Right forelimb (tissue), 1 donor: ENCODE measurements around the gene SORCS2.

Experiments
- DNase-seq: peaks from one replicate; pipeline ENCODE4 v3.0.0-alpha.2; 2018

The SORCS2 gene

GRCh38 chr4:7775396-7775795 is 583.1 kb downstream of the SORCS2 start:
- DNase-seq: no peak

DNA sequence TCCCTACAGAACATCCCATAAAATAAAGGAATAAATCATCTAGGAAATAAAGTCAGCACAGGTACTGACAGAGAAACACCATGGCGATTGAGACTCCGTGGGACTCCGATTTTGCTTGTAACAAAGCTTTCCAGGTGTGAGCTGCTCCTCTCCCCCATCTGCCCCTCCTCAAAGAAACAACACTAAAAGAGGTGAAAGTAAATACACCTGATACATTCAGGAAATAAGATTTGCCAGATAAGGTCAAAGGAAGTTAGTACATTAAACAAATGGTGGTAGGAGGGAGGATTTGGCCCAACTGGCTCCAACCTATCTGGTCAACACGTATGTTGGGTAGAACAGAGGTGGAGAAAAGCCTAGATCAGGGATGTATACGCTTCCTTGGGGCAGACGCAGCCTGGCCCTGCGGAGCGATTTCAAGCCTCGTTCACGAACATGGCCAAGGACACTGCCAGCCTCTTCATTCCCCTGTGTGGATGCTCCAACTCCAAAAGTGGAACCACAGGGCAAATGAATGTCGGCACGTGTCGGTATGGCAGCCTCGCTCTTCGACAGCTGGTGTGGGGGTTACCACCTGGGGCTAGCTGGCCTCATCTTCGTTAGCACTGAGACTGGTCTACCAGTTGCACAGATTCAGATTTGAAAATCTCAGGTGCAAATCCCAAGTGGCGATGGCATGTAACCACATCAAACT is 584.8 kb downstream of the SORCS2 start:
- DNase-seq: no peak

DNA sequence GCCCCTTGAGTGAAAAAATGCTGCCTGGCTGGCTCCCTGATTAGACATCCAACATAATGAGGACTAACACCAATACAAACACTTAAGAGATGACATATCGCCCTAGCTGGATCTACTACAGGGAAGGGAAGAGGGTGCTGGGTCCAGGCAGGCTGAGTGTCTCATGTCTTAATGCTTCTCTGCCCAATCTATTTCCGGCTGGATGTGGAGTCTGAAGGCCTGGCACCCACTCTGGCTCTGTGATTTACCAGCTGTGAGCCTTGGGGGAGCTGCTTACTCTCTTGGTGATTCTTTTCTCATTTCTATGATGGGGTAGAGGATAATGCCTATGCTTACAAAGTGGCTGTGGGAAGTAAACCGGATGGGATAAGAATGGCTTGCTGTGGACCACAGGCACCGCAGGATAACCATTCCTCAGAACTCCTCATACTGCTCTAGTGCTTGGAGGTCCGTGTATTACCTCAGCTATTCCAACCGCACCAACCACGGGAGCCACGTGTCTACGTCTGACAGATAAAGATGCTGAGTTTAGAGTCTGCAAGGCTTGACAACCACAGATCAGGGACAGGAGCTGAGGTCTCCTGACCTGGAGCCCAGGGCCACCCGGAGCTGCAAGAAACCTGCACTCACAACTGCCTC is 585.7 kb downstream of the SORCS2 start:
- DNase-seq: no peak

DNA sequence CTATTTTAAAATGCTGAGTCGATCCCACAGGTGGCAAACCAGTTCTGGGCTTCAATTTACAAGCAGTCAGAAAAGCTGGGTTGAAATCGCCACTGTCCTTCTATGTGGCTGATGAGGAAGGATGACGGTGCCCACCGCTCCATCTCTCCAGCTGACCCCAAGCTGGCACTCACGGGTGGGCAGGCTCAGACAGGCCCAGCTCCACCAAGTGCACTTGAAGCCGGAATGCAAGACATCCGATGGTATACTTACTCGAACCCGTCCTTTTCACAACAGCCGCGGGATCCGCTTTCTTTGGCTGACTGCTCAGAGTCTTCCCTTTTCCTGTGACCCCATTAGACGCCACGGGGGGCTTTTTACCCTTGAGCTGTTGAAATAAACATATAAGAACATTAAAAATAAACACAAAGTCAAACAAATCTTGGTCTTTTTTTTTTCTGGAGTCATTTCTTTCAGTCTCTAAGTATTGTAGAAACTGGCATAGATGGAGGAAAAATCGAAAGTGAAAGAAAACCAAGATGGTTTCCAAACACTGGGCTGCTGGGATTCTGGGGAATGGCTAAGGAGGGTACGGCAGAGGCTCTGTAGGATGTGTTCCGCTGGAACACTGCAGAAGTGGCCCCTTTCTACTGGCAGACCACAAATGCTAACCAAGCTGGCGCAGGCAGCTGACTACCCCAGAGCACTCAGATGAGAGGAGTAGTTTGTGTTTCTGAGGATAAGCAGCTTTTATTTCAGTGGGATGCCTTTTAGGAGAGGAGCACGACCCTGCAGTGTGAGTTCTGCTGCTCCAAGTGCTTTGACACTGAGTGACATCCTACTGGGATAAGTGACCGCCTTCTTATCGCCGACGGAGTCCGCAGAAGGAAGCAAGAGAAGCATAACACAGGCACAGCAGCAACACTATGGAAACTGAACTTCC is 586.4 kb downstream of the SORCS2 start:
- DNase-seq: no peak

GRCh38 chr4:7779432-7779768 is 587.1 kb downstream of the SORCS2 start:
- DNase-seq: no peak

DNA sequence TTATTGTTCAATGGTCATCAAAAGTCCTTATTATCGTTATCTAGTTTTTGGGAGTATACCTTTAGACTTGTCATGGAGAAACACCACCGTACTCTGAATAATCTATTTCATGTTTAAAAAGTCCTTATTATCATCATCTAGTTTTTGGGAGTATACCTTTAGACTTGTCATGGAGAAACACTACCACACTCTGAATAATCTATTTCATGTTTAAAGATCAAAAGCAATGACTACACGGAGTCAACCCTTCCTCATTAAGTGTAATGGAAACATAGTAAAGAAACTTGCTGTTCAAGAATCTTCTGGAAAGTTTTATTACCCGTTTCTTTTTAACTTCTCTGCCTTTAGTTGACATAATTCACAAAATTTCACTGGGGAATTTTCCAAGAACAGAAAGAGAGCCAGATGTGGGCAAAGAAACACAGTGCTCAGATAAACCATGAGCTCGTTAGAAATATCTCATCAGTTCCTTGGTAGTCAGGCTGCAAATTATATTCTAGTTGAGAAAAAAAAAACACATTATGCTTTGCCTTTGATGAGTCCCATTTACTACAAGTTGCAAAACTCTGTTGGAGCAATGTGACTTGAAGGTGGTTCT is 588.5 kb downstream of the SORCS2 start:
- DNase-seq: no peak

DNA sequence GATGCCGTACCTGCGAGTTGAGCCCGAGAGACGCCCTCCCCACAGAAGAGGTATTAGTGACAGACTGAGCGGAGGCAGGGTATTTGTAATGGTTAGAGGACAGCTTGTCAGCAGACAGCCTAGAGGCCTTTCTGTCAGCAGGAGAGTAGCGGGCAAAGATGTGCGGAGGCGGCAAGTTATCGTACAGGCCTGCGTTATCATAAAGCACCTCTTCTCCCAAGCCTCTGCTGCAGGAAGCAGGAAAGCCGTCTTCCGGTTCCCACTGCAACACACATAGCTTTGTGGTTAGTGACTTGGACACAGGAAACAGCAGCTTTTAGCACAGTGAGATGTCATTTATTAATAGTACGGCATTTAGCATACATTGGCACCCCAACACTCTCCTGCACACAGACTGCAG is 589.0 kb downstream of the SORCS2 start:
- no peak for DNase-seq

DNA sequence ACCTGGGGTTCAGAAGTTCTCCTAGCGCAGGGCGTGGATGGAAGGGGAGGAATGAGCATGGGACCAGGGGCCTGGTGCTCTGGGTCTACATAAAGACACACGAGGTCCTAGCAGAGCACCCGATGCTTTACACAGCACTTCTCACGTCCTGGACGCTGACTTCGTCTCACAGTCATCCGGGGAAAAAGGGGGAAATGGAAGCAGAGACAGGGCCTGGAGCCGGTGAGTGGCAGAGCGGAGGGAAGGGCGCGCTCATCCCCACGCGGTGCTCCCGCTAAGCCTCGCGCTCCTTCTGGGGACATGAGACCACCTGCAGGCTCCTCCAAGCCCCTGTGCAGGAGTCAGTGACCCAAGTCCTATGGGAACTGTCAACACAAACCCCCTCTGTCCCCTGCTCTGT is 589.7 kb downstream of the SORCS2 start:
- no peak for DNase-seq

- no peak for DNase-seq
These were observed 590.4 kb downstream of the SORCS2 start for GRCh38 chr4:7782783-7783182.

DNA sequence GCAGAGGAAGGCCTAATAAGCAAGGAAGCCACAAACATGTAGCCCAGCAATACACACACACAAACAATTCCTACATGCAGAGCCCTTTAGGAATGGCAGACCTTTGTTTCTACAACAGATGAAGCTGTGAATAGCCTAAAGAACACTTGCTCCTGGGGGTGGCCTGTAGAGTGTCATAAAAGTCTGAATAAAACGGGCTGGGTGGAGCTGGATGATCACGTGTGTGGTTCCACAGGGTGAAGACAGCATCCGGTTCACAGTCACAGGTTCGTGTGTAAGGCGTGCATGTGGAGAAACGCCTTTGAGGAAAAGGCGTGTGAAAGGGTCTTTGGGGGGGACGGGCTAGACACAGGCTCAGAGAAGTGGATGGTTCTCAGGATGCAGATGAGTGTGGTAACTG is 591.2 kb downstream of the SORCS2 start:
- DNase-seq: no peak

DNA sequence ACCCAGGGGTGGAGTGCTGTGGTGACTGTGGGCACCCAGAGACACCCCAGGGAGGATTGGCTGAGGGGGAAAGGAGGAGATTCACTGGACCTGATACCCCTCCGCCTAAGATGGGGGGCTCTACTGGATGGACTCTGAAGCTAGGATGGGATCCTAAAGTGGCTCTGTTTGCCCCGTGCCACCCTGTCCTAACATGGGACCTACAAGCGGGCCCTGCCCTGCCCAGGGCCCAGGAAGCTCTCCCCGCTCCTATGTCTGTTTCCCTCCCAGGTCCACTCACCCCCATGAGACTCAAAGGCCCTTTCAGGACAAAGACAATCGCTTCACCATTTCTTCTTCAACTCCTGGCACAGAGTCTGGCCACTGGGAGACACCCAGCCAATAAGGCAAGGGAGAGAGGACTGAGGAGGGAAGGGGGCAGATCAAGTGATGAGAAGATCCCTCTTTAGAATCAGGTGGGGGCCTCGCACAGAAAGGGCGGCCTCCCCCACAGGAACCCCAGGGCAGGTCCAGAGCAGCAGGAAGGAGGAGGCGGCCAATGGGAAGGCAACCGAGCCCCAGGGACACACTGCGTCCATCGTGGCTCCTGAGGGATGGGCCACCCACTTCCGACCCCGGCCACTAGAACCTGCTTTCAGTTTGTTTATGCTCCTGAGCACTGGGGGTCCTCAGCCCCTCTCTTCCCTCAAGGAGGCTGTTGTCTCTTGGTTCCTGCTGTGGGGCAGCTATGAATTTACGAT is 592.0 kb downstream of the SORCS2 start:
- DNase-seq: no peak

GRCh38 chr4:7785017-7785416 is 592.7 kb downstream of the SORCS2 start:
- DNase-seq: no peak

DNA sequence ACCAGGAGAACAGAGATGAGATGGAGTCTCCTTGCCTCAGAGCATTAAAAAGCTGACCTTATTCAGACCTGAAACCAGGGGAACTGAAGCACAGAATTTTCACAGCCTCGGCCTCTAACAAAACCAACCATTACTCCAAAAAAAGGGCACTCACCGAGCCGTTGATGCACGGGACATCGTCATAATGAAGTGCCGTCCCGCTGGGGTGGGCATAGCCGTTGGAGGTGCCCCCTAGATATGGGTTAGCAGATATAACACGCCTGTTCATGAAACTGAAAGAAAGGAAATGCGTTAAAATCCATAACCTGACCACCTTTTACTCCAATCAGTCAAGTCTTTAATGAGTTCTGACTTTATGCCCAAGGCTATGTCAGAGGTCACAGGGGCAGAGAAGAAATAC is 593.7 kb downstream of the SORCS2 start:
- peak; percentile 11 for DNase-seq

GRCh38 chr4:7786517-7786916 is 594.2 kb downstream of the SORCS2 start:
- no peak for DNase-seq

DNA sequence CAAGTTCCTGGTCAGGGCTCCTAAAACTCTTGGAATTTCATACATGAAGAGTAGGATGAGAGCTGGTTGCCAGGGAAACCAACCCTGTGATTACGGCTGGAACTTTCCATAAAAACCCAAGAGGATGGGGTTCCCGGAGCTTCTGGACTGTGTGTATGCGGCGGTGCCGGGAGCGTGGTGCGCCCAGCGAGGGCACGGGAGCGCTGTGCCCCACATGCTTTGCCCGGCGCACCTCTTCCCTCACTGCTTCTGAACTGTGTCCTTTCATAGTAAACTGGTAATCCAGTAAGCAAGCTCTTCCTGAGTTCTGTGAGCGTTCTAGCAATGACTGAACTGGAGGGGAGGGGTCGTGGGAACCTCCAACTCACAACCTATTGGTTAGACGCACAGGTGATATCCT is 594.7 kb downstream of the SORCS2 start:
- DNase-seq: no peak

DNA sequence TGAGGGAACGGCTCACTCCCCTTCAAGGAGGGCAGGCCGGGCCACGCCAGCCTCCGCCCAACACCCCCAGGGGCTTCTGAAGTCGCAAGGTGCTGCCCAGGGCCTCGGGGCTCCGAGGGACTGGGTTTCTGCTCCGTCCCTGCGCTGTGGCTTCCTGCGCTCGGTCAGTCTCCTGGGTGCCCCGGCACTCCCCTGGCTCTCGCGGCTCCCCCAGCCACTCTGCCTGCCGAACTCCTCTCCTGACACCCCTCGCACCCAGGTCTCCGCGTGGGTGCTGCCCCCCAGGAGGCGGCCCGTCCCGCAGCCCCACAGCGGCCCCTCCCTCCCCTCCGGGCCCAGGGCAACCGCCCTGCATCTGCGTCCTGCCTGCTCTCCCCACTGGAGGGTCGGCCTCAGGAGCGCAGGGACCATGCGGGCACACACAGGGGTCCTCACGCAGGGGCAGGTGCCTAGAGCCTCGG is 595.4 kb downstream of the SORCS2 start:
- peak; percentile 18 for DNase-seq

DNA sequence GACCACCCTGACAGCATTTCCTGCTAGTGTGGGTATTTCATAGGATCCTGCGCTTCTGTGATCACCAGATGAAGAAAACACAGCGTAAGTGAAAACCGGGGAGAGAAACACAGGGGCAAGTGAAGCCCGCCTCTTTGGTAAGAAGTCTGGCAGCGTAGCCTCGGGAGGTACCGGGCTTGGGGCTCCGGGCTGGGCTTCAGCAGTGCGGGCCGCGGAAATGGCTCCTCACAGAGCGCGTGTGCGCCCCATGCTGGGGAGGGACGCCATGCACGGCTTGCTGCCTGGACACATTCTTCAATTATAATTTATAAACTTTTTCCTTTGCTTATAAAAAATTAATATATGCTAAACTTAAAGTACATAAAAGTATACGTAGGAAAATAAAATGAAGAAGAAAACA is 595.9 kb downstream of the SORCS2 start:
- DNase-seq: peak; percentile 36

DNA sequence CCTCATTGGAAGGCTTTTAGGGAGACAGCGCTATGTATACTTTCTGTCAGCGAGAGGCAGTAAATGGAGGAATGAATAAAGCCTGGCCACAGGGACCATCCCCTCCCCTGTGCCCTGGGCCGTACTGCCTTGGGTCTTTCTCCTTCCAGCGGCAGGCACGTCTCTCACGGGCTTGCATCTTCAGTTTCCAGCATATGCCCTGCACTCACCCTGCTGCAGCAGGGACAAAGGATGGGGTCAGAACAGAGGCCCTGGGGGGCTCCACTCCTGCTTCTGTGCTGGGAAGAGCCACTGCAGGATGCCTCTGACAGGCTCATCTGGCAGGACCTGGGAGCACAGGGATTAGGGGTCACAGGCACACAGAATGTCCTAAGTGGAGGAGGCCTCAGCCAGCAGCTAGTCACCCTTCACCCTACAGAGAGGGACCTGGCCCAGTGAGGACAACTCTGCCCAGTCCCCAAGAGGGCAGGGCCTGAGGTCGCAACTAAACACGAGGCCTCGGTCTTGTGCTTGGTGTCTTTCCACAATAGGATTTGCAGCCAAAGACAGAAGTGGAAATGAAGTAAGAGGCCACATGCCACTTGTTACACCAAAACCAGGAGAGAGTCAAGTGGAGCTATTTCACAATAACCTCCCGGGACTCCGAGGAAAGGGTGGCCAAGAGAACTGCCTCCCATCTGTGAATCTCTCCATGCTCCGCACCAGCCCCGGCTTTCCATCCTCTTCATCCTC is 596.5 kb downstream of the SORCS2 start:
- no peak for DNase-seq

DNA sequence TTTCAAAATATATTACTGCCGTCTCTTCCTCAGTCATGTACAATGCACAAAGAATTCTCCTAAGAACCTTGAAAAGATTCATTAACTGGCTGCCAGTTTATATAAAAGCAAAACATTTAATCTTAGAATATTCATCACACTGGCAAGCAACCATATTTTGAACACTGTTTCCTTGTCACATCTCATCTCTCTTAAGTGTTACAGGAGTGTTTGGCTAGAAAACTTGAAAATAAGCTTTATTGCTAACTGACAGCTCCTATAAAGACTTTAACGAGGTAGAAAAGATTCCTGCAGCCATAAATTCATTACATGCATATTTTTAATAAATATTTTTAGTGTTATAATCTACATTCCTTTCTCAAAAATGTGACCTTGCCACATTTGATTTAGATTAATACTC is 597.7 kb downstream of the SORCS2 start:
- no peak for DNase-seq

GRCh38 chr4:7790999-7791398 is 598.7 kb downstream of the SORCS2 start:
- no peak for DNase-seq
